Ramos (cell line): ENCODE results near the gene MED10.

Experiments
- in situ Hi-C: fragments of 300-500 bp; cut with MboI; formaldehyde crosslinking; loops from one replicate; pipeline ENCODE4 v1.14.3; 2022; ENCODE audit warnings: low sequenced_read_pairs; ENCODE audit not compliant: unreplicated experiment

MED10 gene

GRCh38 chr5:6353602-6354302 lies 24.6 kb downstream of the MED10 start:
- in situ Hi-C loops, result no loop called here

- in situ Hi-C loops, result no loop called here
Measured at GRCh38 chr5:6350277-6351090, 27.9 kb downstream of the MED10 start.

GRCh38 chr5:6349387-6349786 lies 29.0 kb downstream of the MED10 start:
- in situ Hi-C loops, result no loop called here

GRCh38 chr5:6348476-6349000 lies 29.8 kb downstream of the MED10 start:
- in situ Hi-C loops, result no loop called here

- in situ Hi-C loops, result no loop called here
Measured at GRCh38 chr5:6347673-6348072, 30.7 kb downstream of the MED10 start.

GRCh38 chr5:6347165-6347564 lies 31.2 kb downstream of the MED10 start:
- in situ Hi-C loops, result no loop called here

GRCh38 chr5:6344593-6344989 lies 33.8 kb downstream of the MED10 start:
- in situ Hi-C loops, result no loop called here

GRCh38 chr5:6343951-6344592 lies 34.3 kb downstream of the MED10 start:
- in situ Hi-C loops, result no loop called here

GRCh38 chr5:6342689-6343315 lies 35.5 kb downstream of the MED10 start:
- in situ Hi-C loops, result no loop called here

- in situ Hi-C loops, result no loop called here
Measured at GRCh38 chr5:6340100-6340499, 38.2 kb downstream of the MED10 start.

GRCh38 chr5:6338871-6339270 lies 39.5 kb downstream of the MED10 start:
- in situ Hi-C loops, result no loop called here

- in situ Hi-C loops, result no loop called here
Measured at GRCh38 chr5:6338135-6338534, 40.2 kb downstream of the MED10 start.

- in situ Hi-C loops, result no loop called here
Measured at GRCh38 chr5:6333182-6333905, 45.0 kb downstream of the MED10 start.

GRCh38 chr5:6328173-6328572 lies 50.2 kb downstream of the MED10 start:
- in situ Hi-C loops, result no loop called here

GRCh38 chr5:6326776-6327175 lies 51.6 kb downstream of the MED10 start:
- in situ Hi-C loops, result no loop called here

- in situ Hi-C loops, result no loop called here
Measured at GRCh38 chr5:6322163-6322713, 56.1 kb downstream of the MED10 start.
